ENCODE measurements around the gene MAD1L1. TPM values are rescaled to one million over a fixed set of nuclear protein-coding genes. Genes with fewer than 3 reads are reported as not detected.

MAD1L1 gene
- total RNA-seq, 1 experiment from 2014 or later = 38.5 TPM

DNA sequence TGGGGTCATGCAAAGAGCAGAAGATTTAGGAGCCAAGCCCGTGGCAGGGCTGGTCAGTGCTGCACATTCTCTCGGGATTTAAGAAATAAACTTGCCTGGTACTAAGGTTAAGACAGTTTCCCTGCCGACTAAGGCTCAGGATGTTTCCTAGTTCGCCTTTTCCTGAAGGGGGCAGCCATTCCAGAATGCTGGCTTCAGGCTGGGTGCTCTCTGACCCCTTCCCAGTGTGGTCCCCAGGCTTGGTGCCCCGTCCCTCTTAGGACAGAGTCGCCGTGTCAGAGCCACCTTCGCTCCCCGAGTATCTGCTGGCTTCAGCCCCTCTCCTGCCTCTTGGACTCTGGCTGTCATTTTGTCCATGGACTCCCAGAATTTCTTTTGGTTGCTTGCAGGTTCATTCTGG, 445.5 kb downstream of the MAD1L1 start:
- DNase-seq (ENCODE audit: low read depth, low spot score) (no peak), ATAC-seq (no peak)
- CTCF ChIA-PET = no interaction called here
- RAD21 ChIA-PET (ENCODE audit: low non-redundant PET in 1 of 2, low total read pairs in 2 of 2, uncharacterized antibody in 2 of 2, unreplicated experiment in 2 of 2) = no interaction called here
- Histone ChIP-seq H3K4me2 (ENCODE audit: low read length) (no peak overlapping the region), H4K20me1 (ENCODE audit: insufficient read depth) (no peaks in the 10 kb centered on the region), H3K27ac (ENCODE audit: low read depth, low read length) (no peak overlapping the region), H3K36me3 (ENCODE audit: control insufficient read depth in 1 of 2, insufficient read depth in 2 of 2, low read length in 2 of 2) (no peaks in the 10 kb centered on the region), H3K79me2 (ENCODE audit: insufficient read depth, low read length) (no peaks in the 10 kb centered on the region), H3K4me1 (ENCODE audit: control insufficient read depth in 1 of 2, insufficient read depth in 2 of 2, low read length in 2 of 2) (no peaks in the 10 kb centered on the region), H3K9me3 (ENCODE audit: control insufficient read depth in 1 of 2, insufficient read depth in 1 of 2, low read depth in 1 of 2, low read length in 2 of 2) (no peaks in the 10 kb centered on the region), H3K9me2 (ENCODE audit: insufficient read depth) (no peaks in the 10 kb centered on the region), H3K4me3 (replicated peaks in 1 of 2; ENCODE audit: low read depth in 1 of 2, low read length in 2 of 2) (no peak overlapping the region), H3K27me3 (ENCODE audit: insufficient read depth, low read length) (no peaks in the 10 kb centered on the region), H2AFZ (ENCODE audit: low read depth, low read length, poor library complexity, severe bottlenecking) (no peak overlapping the region), H3K9ac (ENCODE audit: low read length) (no peak overlapping the region)
- TF ChIP-seq POLR2A (IDR thresholded peaks at IDR 0.05; ENCODE audit: borderline replicate concordance, extremely low read depth, insufficient read depth, insufficient read length) = no peak
- no peak for TF ChIP-seq SP1 (IDR thresholded peaks at IDR 0.05; ENCODE audit: low read depth)
- TF ChIP-seq RAD21 (IDR thresholded peaks at IDR 0.05; ENCODE audit: low read depth) = no peak
- TF ChIP-seq, protein P1, sequence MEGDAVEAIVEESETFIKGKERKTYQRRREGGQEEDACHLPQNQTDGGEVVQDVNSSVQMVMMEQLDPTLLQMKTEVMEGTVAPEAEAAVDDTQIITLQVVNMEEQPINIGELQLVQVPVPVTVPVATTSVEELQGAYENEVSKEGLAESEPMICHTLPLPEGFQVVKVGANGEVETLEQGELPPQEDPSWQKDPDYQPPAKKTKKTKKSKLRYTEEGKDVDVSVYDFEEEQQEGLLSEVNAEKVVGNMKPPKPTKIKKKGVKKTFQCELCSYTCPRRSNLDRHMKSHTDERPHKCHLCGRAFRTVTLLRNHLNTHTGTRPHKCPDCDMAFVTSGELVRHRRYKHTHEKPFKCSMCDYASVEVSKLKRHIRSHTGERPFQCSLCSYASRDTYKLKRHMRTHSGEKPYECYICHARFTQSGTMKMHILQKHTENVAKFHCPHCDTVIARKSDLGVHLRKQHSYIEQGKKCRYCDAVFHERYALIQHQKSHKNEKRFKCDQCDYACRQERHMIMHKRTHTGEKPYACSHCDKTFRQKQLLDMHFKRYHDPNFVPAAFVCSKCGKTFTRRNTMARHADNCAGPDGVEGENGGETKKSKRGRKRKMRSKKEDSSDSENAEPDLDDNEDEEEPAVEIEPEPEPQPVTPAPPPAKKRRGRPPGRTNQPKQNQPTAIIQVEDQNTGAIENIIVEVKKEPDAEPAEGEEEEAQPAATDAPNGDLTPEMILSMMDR (IDR thresholded peaks at IDR 0.05 in 2 of 3, conservative IDR thresholded peaks at IDR 0.05 in 1 of 3; ENCODE audit: borderline replicate concordance in 1 of 3, insufficient read depth in 1 of 3, low read depth in 2 of 3, low read length in 2 of 3) = 0 out of 6 replicates have a peak, but pooled peaks of 2 of the 3 experiments have one; percentile 13
- no peak for TF ChIP-seq JUND (IDR thresholded peaks at IDR 0.05)
- TF ChIP-seq SRF (IDR thresholded peaks at IDR 0.05; ENCODE audit: low read depth) = no peak
- intact Hi-C loops (cut with micrococcal nuclease) = no loop called here
- POLR2A ChIA-PET = no interaction called here
- no TSS peak for BruUV-seq (replicated peaks)

DNA sequence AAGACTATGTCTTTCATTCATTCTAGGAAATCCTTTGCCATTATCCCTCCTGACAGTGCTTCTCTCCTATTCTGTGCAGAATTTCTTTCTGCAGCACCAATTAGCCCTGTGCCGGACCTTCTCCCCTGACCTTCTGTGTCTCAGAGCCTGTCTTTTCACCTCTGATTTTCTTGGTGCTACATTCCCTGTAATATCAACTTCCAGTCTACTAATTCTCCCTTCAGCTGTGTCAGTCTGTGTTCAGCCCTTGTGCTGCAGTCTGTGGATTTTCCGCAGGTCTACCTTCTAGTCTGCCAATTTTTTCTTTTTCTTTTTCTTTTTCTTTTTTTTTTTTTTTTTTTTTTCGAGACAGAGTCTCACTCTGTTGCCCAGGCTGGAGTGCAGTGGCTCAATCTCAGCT, 446.9 kb downstream of the MAD1L1 start:
- intact Hi-C loops (cut with micrococcal nuclease) = no loop called here
- H3K9me3 ChIP-seq (ENCODE audit: control insufficient read depth in 1 of 2, insufficient read depth in 1 of 2, low read depth in 1 of 2, low read length in 2 of 2) = no peaks in the 10 kb centered on the region
- no peaks in the 10 kb centered on the region for H3K4me1 ChIP-seq (ENCODE audit: control insufficient read depth in 1 of 2, insufficient read depth in 2 of 2, low read length in 2 of 2)
- ChIA-PET CTCF (no interaction called here), RAD21 (ENCODE audit: low non-redundant PET in 1 of 2, low total read pairs in 2 of 2, uncharacterized antibody in 2 of 2, unreplicated experiment in 2 of 2) (no interaction called here), POLR2A (no interaction called here)
- no peak for DNase-seq (ENCODE audit: low read depth, low spot score)
- no peaks in the 10 kb centered on the region for H3K79me2 ChIP-seq (ENCODE audit: insufficient read depth, low read length)
- H3K4me3 ChIP-seq (replicated peaks in 1 of 2; ENCODE audit: low read depth in 1 of 2, low read length in 2 of 2) = no peak overlapping the region
- no peaks in the 10 kb centered on the region for H3K36me3 ChIP-seq (ENCODE audit: control insufficient read depth in 1 of 2, insufficient read depth in 2 of 2, low read length in 2 of 2)
- H3K27ac ChIP-seq (ENCODE audit: low read depth, low read length) = no peak overlapping the region
- TF ChIP-seq TCF7L2 (IDR thresholded peaks at IDR 0.05; ENCODE audit: borderline replicate concordance, extremely low read depth, insufficient read depth, insufficient read length) = no peak
- no peak for TF ChIP-seq POLR2AphosphoS5 (IDR thresholded peaks at IDR 0.05; ENCODE audit: low read depth, low read length)
- no peak for TF ChIP-seq EZH2 (IDR thresholded peaks at IDR 0.05)
- TF ChIP-seq, protein P1 (IDR thresholded peaks at IDR 0.05 in 2 of 3, conservative IDR thresholded peaks at IDR 0.05 in 1 of 3; ENCODE audit: borderline replicate concordance in 1 of 3, insufficient read depth in 1 of 3, low read depth in 2 of 3, low read length in 2 of 3) = no peak
- no peak for TF ChIP-seq FOSL1 (IDR thresholded peaks at IDR 0.05; ENCODE audit: low read depth)
- TF ChIP-seq CEBPB (IDR thresholded peaks at IDR 0.05; ENCODE audit: low read depth) = no peak
- no peak for TF ChIP-seq EGR1 (IDR thresholded peaks at IDR 0.05; ENCODE audit: low read depth)
- TF ChIP-seq, protein P2, sequence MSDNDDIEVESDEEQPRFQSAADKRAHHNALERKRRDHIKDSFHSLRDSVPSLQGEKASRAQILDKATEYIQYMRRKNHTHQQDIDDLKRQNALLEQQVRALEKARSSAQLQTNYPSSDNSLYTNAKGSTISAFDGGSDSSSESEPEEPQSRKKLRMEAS (IDR thresholded peaks at IDR 0.05) = no peak
- TF ChIP-seq RAD21 (IDR thresholded peaks at IDR 0.05; ENCODE audit: low read depth) = no peak
- TF ChIP-seq SRF (IDR thresholded peaks at IDR 0.05; ENCODE audit: low read depth) = no peak
- TF ChIP-seq, protein P3, sequence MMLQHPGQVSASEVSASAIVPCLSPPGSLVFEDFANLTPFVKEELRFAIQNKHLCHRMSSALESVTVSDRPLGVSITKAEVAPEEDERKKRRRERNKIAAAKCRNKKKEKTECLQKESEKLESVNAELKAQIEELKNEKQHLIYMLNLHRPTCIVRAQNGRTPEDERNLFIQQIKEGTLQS (IDR thresholded peaks at IDR 0.05) = no peak
- no peak for TF ChIP-seq YY1 (IDR thresholded peaks at IDR 0.05; ENCODE audit: extremely low read depth, insufficient replicate concordance, low read depth, low read length)
- no peak for TF ChIP-seq POLR2A (IDR thresholded peaks at IDR 0.05; ENCODE audit: borderline replicate concordance, extremely low read depth, insufficient read depth, insufficient read length)
- TF ChIP-seq ELF1 (IDR thresholded peaks at IDR 0.05; ENCODE audit: borderline replicate concordance, low read depth) = no peak
- no peak for TF ChIP-seq SP1 (IDR thresholded peaks at IDR 0.05; ENCODE audit: low read depth)
- no peak for TF ChIP-seq SIN3A (IDR thresholded peaks at IDR 0.05; ENCODE audit: low read depth)
- no peak for TF ChIP-seq JUND (IDR thresholded peaks at IDR 0.05)
- H2AFZ ChIP-seq (ENCODE audit: low read depth, low read length, poor library complexity, severe bottlenecking) = no peak overlapping the region
- H3K27me3 ChIP-seq (ENCODE audit: insufficient read depth, low read length) = no peaks in the 10 kb centered on the region
- ATAC-seq = no peak
- no peak overlapping the region for H3K9ac ChIP-seq (ENCODE audit: low read length)
- BruUV-seq (replicated peaks) = no TSS peak
- no peaks in the 10 kb centered on the region for H4K20me1 ChIP-seq (ENCODE audit: insufficient read depth)
- no peaks in the 10 kb centered on the region for H3K9me2 ChIP-seq (ENCODE audit: insufficient read depth)
- no peak overlapping the region for H3K4me2 ChIP-seq (ENCODE audit: low read length)
